Stomach smooth muscle (tissue), 2 donors: ENCODE results near the gene SPINT1.

Experiments
- H3K27ac ChIP-seq: one replicate; pipeline ENCODE4 v1.7.0; 2013; ENCODE audit warnings: mild to moderate bottlenecking, low read length, inconsistent platforms
- H3K27me3 ChIP-seq, 2 donors: one replicate each; pipeline ENCODE4 v1.7.0; 2013; ENCODE audit warnings: low read length in 2 of 2; ENCODE audit not compliant: insufficient read depth in 2 of 2, control insufficient read depth in 1 of 2
- H3K36me3 ChIP-seq, 2 donors: one replicate each; pipeline ENCODE4 v1.7.0; 2013; ENCODE audit warnings: low read length in 2 of 2; ENCODE audit not compliant: control insufficient read depth in 2 of 2, insufficient read depth in 2 of 2
- H3K4me1 ChIP-seq: one replicate; pipeline ENCODE4 v1.7.0; 2013; ENCODE audit warnings: low read length; ENCODE audit not compliant: control insufficient read depth, insufficient read depth
- H3K4me3 ChIP-seq, 2 donors: one replicate each; pipeline ENCODE4 v1.7.0; 2013; ENCODE audit warnings: low read length in 2 of 2
- H3K9ac ChIP-seq, 2 donors: one replicate each; pipeline ENCODE4 v1.7.0; 2013; ENCODE audit warnings: low read length in 2 of 2, mild to moderate bottlenecking in 1 of 2
- H3K9me3 ChIP-seq, 2 donors: one replicate each; pipeline ENCODE4 v1.7.0; 2013; ENCODE audit warnings: low read length in 2 of 2; ENCODE audit not compliant: control insufficient read depth in 2 of 2
- donor health status: healthy.
- donor health status: Pancreatic carcinoma.

SPINT1 gene

GRCh38 chr15:40829115-40829514 lies 14.7 kb upstream of the SPINT1 start:
- no peak overlapping the region for H3K9ac ChIP-seq
- H3K9me3 ChIP-seq, result no peaks in the 10 kb centered on the region
- no peaks in the 10 kb centered on the region for H3K36me3 ChIP-seq
- no peak overlapping the region for H3K27ac ChIP-seq
- peaks cover 0 to 2% of the 10 kb centered on the region in 2 donors for H3K27me3 ChIP-seq
- no peak overlapping the region for H3K4me3 ChIP-seq
- H3K4me1 ChIP-seq, result no peaks in the 10 kb centered on the region

- Histone ChIP-seq H3K4me1 (no peaks in the 10 kb centered on the region), H3K4me3 (no peak overlapping the region), H3K27me3 (no peaks in the 10 kb centered on the region), H3K9ac (no peak overlapping the region), H3K27ac (no peak overlapping the region), H3K9me3 (no peaks in the 10 kb centered on the region), H3K36me3 (no peaks in the 10 kb centered on the region)
These were observed 13.0 kb upstream of the SPINT1 start for GRCh38 chr15:40830884-40831283.

GRCh38 chr15:40831861-40832260 lies 12.0 kb upstream of the SPINT1 start:
- Histone ChIP-seq H3K27me3 (no peaks in the 10 kb centered on the region), H3K4me3 (no peak overlapping the region), H3K4me1 (no peaks in the 10 kb centered on the region), H3K36me3 (no peaks in the 10 kb centered on the region), H3K27ac (no peak overlapping the region), H3K9ac (no peak overlapping the region), H3K9me3 (no peaks in the 10 kb centered on the region)

- no peaks in the 10 kb centered on the region for H3K36me3 ChIP-seq
- no peaks in the 10 kb centered on the region for H3K9me3 ChIP-seq
- no peaks in the 10 kb centered on the region for H3K4me1 ChIP-seq
- H3K27me3 ChIP-seq, result no peaks in the 10 kb centered on the region
- no peak overlapping the region for H3K27ac ChIP-seq
- H3K9ac ChIP-seq, result no peak overlapping the region
- no peak overlapping the region for H3K4me3 ChIP-seq
These were observed 10.9 kb upstream of the SPINT1 start for GRCh38 chr15:40832903-40833302.

- no peak overlapping the region for H3K4me3 ChIP-seq
- H3K27ac ChIP-seq, result no peak overlapping the region
- no peaks in the 10 kb centered on the region for H3K36me3 ChIP-seq
- H3K27me3 ChIP-seq, result no peaks in the 10 kb centered on the region
- no peak overlapping the region for H3K9ac ChIP-seq
- H3K9me3 ChIP-seq, result no peaks in the 10 kb centered on the region
- H3K4me1 ChIP-seq, result no peaks in the 10 kb centered on the region
These were observed 7.8 kb upstream of the SPINT1 start for GRCh38 chr15:40836020-40836419.

- Histone ChIP-seq H3K27me3 (peaks cover 8 to 15% of the 10 kb centered on the region in 2 donors), H3K4me1 (peaks cover 7% of the 10 kb centered on the region), H3K27ac (no peak overlapping the region), H3K36me3 (no peaks in the 10 kb centered on the region), H3K9ac (no peak overlapping the region), H3K4me3 (no peak overlapping the region), H3K9me3 (no peaks in the 10 kb centered on the region)
These were observed 5.1 kb upstream of the SPINT1 start for GRCh38 chr15:40838756-40839155.

- Histone ChIP-seq H3K9me3 (no peaks in the 10 kb centered on the region), H3K27ac (no peak overlapping the region), H3K4me3 (no peak overlapping the region), H3K36me3 (no peaks in the 10 kb centered on the region), H3K4me1 (peaks cover 18% of the 10 kb centered on the region), H3K9ac (no peak overlapping the region), H3K27me3 (peaks cover 27 to 44% of the 10 kb centered on the region in 2 donors)
These were observed 2.1 kb upstream of the SPINT1 start for GRCh38 chr15:40841741-40842140.

- Histone ChIP-seq H3K4me1 (peaks cover 24% of the 10 kb centered on the region), H3K36me3 (no peaks in the 10 kb centered on the region), H3K9me3 (no peaks in the 10 kb centered on the region), H3K4me3 (peak overlapping the region in 1 of 2 donors; percentile 69), H3K27me3 (peaks cover 34 to 53% of the 10 kb centered on the region in 2 donors), H3K27ac (no peak overlapping the region), H3K9ac (no peak overlapping the region)
These were observed 475 bp upstream of the SPINT1 start for GRCh38 chr15:40843261-40843884.

- Histone ChIP-seq H3K9me3 (no peaks in the 10 kb centered on the region), H3K36me3 (no peaks in the 10 kb centered on the region), H3K27ac (no peak overlapping the region), H3K9ac (no peak overlapping the region), H3K4me3 (peak overlapping the region; percentile 53 to 69), H3K4me1 (peaks cover 24% of the 10 kb centered on the region), H3K27me3 (peaks cover 34 to 53% of the 10 kb centered on the region in 2 donors)
These were observed 815 bp downstream of the SPINT1 start for GRCh38 chr15:40844696-40845030.

- Histone ChIP-seq H3K4me3 (peak overlapping the region; percentile 53 to 69), H3K27me3 (peaks cover 34 to 53% of the 10 kb centered on the region in 2 donors), H3K9ac (no peak overlapping the region), H3K36me3 (no peaks in the 10 kb centered on the region), H3K9me3 (no peaks in the 10 kb centered on the region), H3K27ac (no peak overlapping the region), H3K4me1 (peaks cover 24% of the 10 kb centered on the region)
These were observed 1.2 kb downstream of the SPINT1 start for GRCh38 chr15:40845036-40845435.

GRCh38 chr15:40845511-40846284 lies 1.9 kb downstream of the SPINT1 start:
- H3K9me3 ChIP-seq, result no peaks in the 10 kb centered on the region
- H3K27me3 ChIP-seq, result peaks cover 34 to 53% of the 10 kb centered on the region in 2 donors
- no peak overlapping the region for H3K9ac ChIP-seq
- no peaks in the 10 kb centered on the region for H3K36me3 ChIP-seq
- no peak overlapping the region for H3K27ac ChIP-seq
- H3K4me3 ChIP-seq, result no peak overlapping the region
- peaks cover 24% of the 10 kb centered on the region for H3K4me1 ChIP-seq
